Spleen (tissue), 11 donors: ENCODE data around the gene NAPEPLD. TPM values are rescaled to one million over a fixed set of nuclear protein-coding genes. Genes with fewer than 3 reads are reported as not detected.
"Not testable (repeated sequence)": the region's sequence is repeated elsewhere in the genome, so short reads cannot be mapped to it uniquely, and the experiment has no call there.

ENCODE experiments used
- DNase-seq: peaks from one replicate; pipeline ENCODE4 v3.0.0-alpha.2; 2020
- H3K27ac ChIP-seq, 8 donors: fragments of 200-600 bp; sonication (generic) in 7 of 8; 1 replicate in 4 of 8; 2 replicates in 4 of 8; pipeline versions ENCODE4 v1.5.0 to v1.8.0; 2016 to 2021; ENCODE audit warnings: inconsistent platforms in 4 of 8, mild to moderate bottlenecking in 4 of 8, moderate library complexity in 1 of 8
- H3K27me3 ChIP-seq, 7 donors: fragments of 200-600 bp; sonication (generic) in 6 of 7; replicated peaks in 1 of 7; 1 replicate in 4 of 7; 2 replicates in 3 of 7; pipeline versions ENCODE4 v1.5.0 to v1.8.0; 2016 to 2021; ENCODE audit warnings: inconsistent platforms in 3 of 7, mild to moderate bottlenecking in 1 of 7
- H3K36me3 ChIP-seq, 6 donors: fragments of 200-600 bp; sonication (generic) in 5 of 6; 1 replicate in 4 of 6; 2 replicates in 2 of 6; pipeline versions ENCODE4 v1.5.0 to v1.8.0; 2016 to 2021; ENCODE audit warnings: inconsistent platforms in 2 of 6
- H3K4me1 ChIP-seq, 6 donors: fragments of 200-600 bp; sonication (generic) in 5 of 6; 1 replicate in 3 of 6; 2 replicates in 3 of 6; pipeline versions ENCODE4 v1.5.0 to v1.8.0; 2016 to 2021; ENCODE audit warnings: inconsistent platforms in 3 of 6
- H3K4me3 ChIP-seq, 8 donors: fragments of 200-600 bp; sonication (generic) in 7 of 8; 1 replicate in 4 of 8; 2 replicates in 4 of 8; pipeline versions ENCODE4 v1.5.0 to v1.8.0; 2016 to 2021; ENCODE audit warnings: inconsistent platforms in 4 of 8, mild to moderate bottlenecking in 4 of 8, moderate library complexity in 2 of 8
- H3K9me3 ChIP-seq, 8 donors: fragments of 200-600 bp; sonication (generic) in 7 of 8; 1 replicate in 4 of 8; 2 replicates in 4 of 8; pipeline versions ENCODE4 v1.5.0 to v1.8.0; 2016 to 2021; ENCODE audit warnings: inconsistent platforms in 4 of 8
- CTCF ChIP-seq, 11 experiments: fragments of 200-600 bp in 7 of 11; fragments of 450-650 bp in 4 of 11; sonication (generic) in 4 of 11; IDR thresholded peaks in 8 of 11; conservative IDR thresholded peaks in 3 of 11; 1 replicate in 7 of 11; 2 replicates in 4 of 11; pipeline versions ENCODE4 v1.4.0 to v1.8.0; 2016 to 2021; ENCODE audit warnings: antibody characterized with exemption in 11 of 11, inconsistent platforms in 4 of 11, mild to moderate bottlenecking in 1 of 11
- POLR2A ChIP-seq, 3 donors: fragments of 450-650 bp; IDR thresholded peaks; one replicate each; pipeline ENCODE4 v1.5.1; 2017; ENCODE audit warnings: antibody characterized with exemption in 3 of 3, mild to moderate bottlenecking in 1 of 3
- POLR2AphosphoS5 ChIP-seq, 3 donors: sonication (generic); formaldehyde crosslinking; IDR thresholded peaks; one replicate each; pipeline ENCODE4 v1.5.1; 2017; ENCODE audit warnings: antibody characterized with exemption in 3 of 3
- WGBS, 5 donors: extraction: QIAGEN DNeasy Blood & Tissue Kit in 3 of 5; methylation state at CpG; one replicate each; pipeline versions ENCODE4 v1.1.5 to v1.1.7; 2013 to 2018; 5-methylcytosine and 5-hydroxymethylcytosine counted together
- intact Hi-C: fragments of 100-400 bp; cut with DNase I; formaldehyde crosslinking; loops from one replicate; pipeline ENCODE4 v1.15.0; 2023; ENCODE audit warnings: low total_unique reads
- polyA plus RNA-seq, 3 donors: library from polyadenylated mRNA; stranded (reverse); fragments of 200-250 nt; gene quantifications; one replicate each; pipeline ENCODE4 v1.2.1, GENCODE V29; 2013
- total RNA-seq, 7 donors: library from RNA; depleted of rRNA in 3 of 7; stranded (reverse); fragments of >200 nt in 3 of 7; fragmentation: NEBNext Ultra II Directional in 4 of 7; extraction: Animal tissue kit (Norgen Biotek cat#: 25700) in 4 of 7; gene quantifications; one replicate each; pipeline versions ENCODE4 v1.1.0 to v1.2.1, GENCODE V29; 2016 to 2021
- donor health status: healthy with polysubstance abuse.
- donor health status: DM: no; HTN: no; CAD: no; lungs with moderate emphysema.
- donor health status: DM: no; HTN: no; CAD: no.
- donor health status: Bipolar disorder and iron deficiency.
- donor health status: healthy.
- donor health status: DM: no; HTN: no; CAD: no.
- donor health status: DM: yes; HTN: yes; CAD: no.

NAPEPLD gene
- total and polyA plus RNA-seq, 10 donors, result 3.5 to 40.4 (median 24.2) TPM

GRCh38 chr7:103150192-103150591, 1.3 kb upstream of the NAPEPLD start:
- Histone ChIP-seq H3K9me3 (no peaks in the 10 kb centered on the region), H3K27me3 (no peaks in the 10 kb centered on the region), H3K4me1 (peaks cover 12 to 38% (median 31%) of the 10 kb centered on the region in 6 donors), H3K27ac (peak overlapping the region in 3 of 8 donors; percentile 94 to 98 (median 95)), H3K4me3 (peak overlapping the region in 1 of 8 donors; percentile 71), H3K36me3 (no peaks in the 10 kb centered on the region)
- intact Hi-C loops, result no loop called here
- DNase-seq, result no peak
- TF ChIP-seq POLR2AphosphoS5 (IDR thresholded peaks at IDR 0.05) (no peak), POLR2A (IDR thresholded peaks at IDR 0.05) (no peak)

- peak overlapping the region; percentile 94 to 100 (median 96) for H3K27ac ChIP-seq
- H3K36me3 ChIP-seq, result no peaks in the 10 kb centered on the region
- H3K9me3 ChIP-seq, result no peaks in the 10 kb centered on the region
- no peak for DNase-seq
- H3K27me3 ChIP-seq, result no peaks in the 10 kb centered on the region
- peak overlapping the region; percentile 64 to 82 (median 66) for H3K4me3 ChIP-seq
- H3K4me1 ChIP-seq, result peaks cover 12 to 39% (median 31%) of the 10 kb centered on the region in 6 donors
- WGBS, 5 donors, result 88 to 94% (median 89%) methylated on average over 11 of the region's 11 CpGs
- intact Hi-C loops, result no loop called here
- no peak for TF ChIP-seq POLR2AphosphoS5 (IDR thresholded peaks at IDR 0.05)
- TF ChIP-seq POLR2A (IDR thresholded peaks at IDR 0.05), result no peak
- TF ChIP-seq CTCF (IDR thresholded peaks at IDR 0.05 in 8 of 11, conservative IDR thresholded peaks at IDR 0.05 in 3 of 11), result no peak
Observed at GRCh38 chr7:103149808-103150180, 895 bp upstream of the NAPEPLD start.

- Histone ChIP-seq H3K9me3 (no peaks in the 10 kb centered on the region), H3K27me3 (no peaks in the 10 kb centered on the region), H3K4me1 (peaks cover 12 to 44% (median 31%) of the 10 kb centered on the region in 6 donors), H3K4me3 (peak overlapping the region; percentile 64 to 82 (median 66)), H3K27ac (peak overlapping the region; percentile 94 to 100 (median 96)), H3K36me3 (no peaks in the 10 kb centered on the region)
- intact Hi-C loops, result no loop called here
- WGBS, 5 donors, result 3 to 5% (median 3%) methylated on average over 13 of the region's 13 CpGs
- no peak for TF ChIP-seq POLR2AphosphoS5 (IDR thresholded peaks at IDR 0.05)
- no peak for DNase-seq
Observed at GRCh38 chr7:103148131-103148993, 537 bp downstream of the NAPEPLD start.

GRCh38 chr7:103144754-103145153, 4.1 kb downstream of the NAPEPLD start:
- H3K27ac ChIP-seq, H3K27me3 ChIP-seq, intact Hi-C loops, H3K9me3 ChIP-seq, DNase-seq, H3K4me3 ChIP-seq: not testable (repeated sequence)
- Histone ChIP-seq H3K36me3 (peaks cover 0 to 13% (median 0%) of the 10 kb centered on the region in 6 donors), H3K4me1 (peaks cover 12 to 38% (median 28%) of the 10 kb centered on the region in 6 donors)
- WGBS, 5 donors, result 97 to 100% (median 99%) methylated on average over 2 of the region's 2 CpGs

- no peak overlapping the region for H3K4me3 ChIP-seq
- intact Hi-C loops, result no loop called here
- no peak for TF ChIP-seq POLR2A (IDR thresholded peaks at IDR 0.05)
- TF ChIP-seq CTCF (IDR thresholded peaks at IDR 0.05 in 8 of 11, conservative IDR thresholded peaks at IDR 0.05 in 3 of 11), result no peak
- no peak for TF ChIP-seq POLR2AphosphoS5 (IDR thresholded peaks at IDR 0.05)
- peaks cover 0 to 13% (median 0%) of the 10 kb centered on the region in 6 donors for H3K36me3 ChIP-seq
- H3K4me1 ChIP-seq, result peaks cover 9 to 34% (median 24%) of the 10 kb centered on the region in 6 donors
- DNase-seq, result no peak
- no peaks in the 10 kb centered on the region for H3K9me3 ChIP-seq
- WGBS, 5 donors, result 77 to 97% (median 93%) methylated on average over 1 of the region's 1 CpG
- H3K27ac ChIP-seq, result no peak overlapping the region
- H3K27me3 ChIP-seq, result no peaks in the 10 kb centered on the region
Observed at GRCh38 chr7:103143868-103144267, 5.0 kb downstream of the NAPEPLD start.
